ENCODE data around the gene LUC7L3. TPM values are rescaled to one million over a fixed set of nuclear protein-coding genes. Genes with fewer than 3 reads are reported as not detected.

LUC7L3 gene
- total and polyA plus RNA-seq, 4 donors, result 38.1 to 188 (median 89.4) TPM

DNA sequence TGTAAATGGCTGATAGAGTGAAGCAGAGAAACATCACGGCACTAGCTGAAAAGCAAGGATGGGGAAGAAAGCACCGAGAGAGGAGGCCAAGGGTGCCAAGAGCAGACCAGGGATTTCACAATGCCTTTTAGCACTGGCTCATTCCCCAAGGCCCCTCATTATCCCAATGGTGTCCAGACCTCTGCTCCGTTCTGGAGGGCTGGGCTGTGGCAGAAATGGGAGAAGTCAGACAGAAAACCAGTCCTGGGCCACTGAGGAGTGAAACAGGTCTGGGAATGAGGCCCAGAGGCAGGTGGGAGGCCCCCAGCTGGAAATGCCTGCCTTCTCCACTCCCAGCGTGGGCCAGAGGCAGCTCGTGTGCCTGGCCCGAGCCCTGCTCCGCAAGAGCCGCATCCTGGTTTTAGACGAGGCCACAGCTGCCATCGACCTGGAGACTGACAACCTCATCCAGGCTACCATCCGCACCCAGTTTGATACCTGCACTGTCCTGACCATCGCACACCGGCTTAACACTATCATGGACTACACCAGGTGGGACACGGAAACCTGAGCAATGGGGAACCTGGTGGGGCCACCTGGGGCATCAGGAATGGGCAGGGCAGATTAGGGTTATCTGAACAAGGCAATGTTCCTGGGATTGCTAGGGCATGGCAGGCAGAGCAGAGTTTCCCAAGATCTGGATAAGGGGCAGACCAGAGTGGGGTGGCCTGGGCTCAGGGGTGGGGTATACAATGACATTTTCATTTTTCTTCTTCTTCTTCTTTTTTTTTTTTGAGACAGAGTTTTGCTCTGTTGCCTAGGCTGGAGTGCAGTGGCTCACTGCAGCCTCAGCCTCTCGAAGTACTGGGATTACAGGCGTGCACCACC is 32.0 kb upstream of the LUC7L3 start:
- 88 to 91% methylated on average over 16 of the region's 16 CpGs for WGBS, 2 donors
- DNase-seq (peak in 1 of 3 donors; percentile 39), ATAC-seq (ENCODE audit: insufficient read depth, low FRiP score) (no peak)
- peaks cover 0 to 26% (median 11%) of the 10 kb centered on the region in 5 donors for H3K4me1 ChIP-seq (ENCODE audit: control insufficient read depth in 5 of 5, insufficient read depth in 5 of 5, low read length in 5 of 5)
- H3K27me3 ChIP-seq (ENCODE audit: control insufficient read depth in 3 of 3, insufficient read depth in 3 of 3, low read length in 2 of 3), result no peaks in the 10 kb centered on the region
- TF ChIP-seq, protein P1, sequence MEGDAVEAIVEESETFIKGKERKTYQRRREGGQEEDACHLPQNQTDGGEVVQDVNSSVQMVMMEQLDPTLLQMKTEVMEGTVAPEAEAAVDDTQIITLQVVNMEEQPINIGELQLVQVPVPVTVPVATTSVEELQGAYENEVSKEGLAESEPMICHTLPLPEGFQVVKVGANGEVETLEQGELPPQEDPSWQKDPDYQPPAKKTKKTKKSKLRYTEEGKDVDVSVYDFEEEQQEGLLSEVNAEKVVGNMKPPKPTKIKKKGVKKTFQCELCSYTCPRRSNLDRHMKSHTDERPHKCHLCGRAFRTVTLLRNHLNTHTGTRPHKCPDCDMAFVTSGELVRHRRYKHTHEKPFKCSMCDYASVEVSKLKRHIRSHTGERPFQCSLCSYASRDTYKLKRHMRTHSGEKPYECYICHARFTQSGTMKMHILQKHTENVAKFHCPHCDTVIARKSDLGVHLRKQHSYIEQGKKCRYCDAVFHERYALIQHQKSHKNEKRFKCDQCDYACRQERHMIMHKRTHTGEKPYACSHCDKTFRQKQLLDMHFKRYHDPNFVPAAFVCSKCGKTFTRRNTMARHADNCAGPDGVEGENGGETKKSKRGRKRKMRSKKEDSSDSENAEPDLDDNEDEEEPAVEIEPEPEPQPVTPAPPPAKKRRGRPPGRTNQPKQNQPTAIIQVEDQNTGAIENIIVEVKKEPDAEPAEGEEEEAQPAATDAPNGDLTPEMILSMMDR (IDR thresholded peaks at IDR 0.05; ENCODE audit: control extremely low read depth, extremely low read depth), result no peak
- no peaks in the 10 kb centered on the region for H3K9me3 ChIP-seq (ENCODE audit: control insufficient read depth in 4 of 4, insufficient read depth in 3 of 4, low read length in 3 of 4)
- H3K27ac ChIP-seq (ENCODE audit: low read depth in 1 of 2, low read length in 1 of 2), result peak overlapping the region in 1 of 2 donors; percentile 4
- H3K9ac ChIP-seq (ENCODE audit: insufficient read depth in 1 of 2, low read length in 2 of 2), result no peak overlapping the region
- H3K36me3 ChIP-seq (ENCODE audit: control insufficient read depth in 4 of 4, insufficient read depth in 4 of 4, low read length in 4 of 4), result peaks cover 0 to 6% (median under 1%) of the 10 kb centered on the region in 4 donors
- H3K4me3 ChIP-seq, result no peak overlapping the region

DNA sequence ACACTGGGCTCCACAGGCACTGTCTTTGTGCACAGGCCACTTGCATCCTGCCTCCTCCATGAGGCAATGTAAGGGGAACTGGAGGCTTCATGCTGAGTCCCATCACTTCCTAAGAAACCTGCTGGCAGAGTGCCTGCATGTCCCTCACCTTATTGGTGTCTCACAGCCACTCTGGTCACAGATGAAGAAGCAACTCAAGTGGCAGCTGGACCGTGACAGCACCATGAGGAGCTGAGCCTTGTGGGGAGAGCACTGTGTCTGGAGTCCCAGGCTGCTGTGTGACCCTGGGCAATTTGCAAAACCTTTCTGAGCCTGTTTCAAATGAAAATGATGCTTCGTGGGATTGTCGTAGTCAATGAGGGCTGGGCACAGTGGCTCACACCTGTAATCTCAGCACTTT is 31.2 kb upstream of the LUC7L3 start:
- Histone ChIP-seq H3K4me3 (no peak overlapping the region), H3K27me3 (ENCODE audit: control insufficient read depth in 3 of 3, insufficient read depth in 3 of 3, low read length in 2 of 3) (no peaks in the 10 kb centered on the region), H3K27ac (ENCODE audit: low read depth in 1 of 2, low read length in 1 of 2) (no peak overlapping the region), H3K4me1 (ENCODE audit: control insufficient read depth in 5 of 5, insufficient read depth in 5 of 5, low read length in 5 of 5) (peaks cover 0 to 28% (median 11%) of the 10 kb centered on the region in 5 donors), H3K9ac (ENCODE audit: insufficient read depth in 1 of 2, low read length in 2 of 2) (no peak overlapping the region), H3K9me3 (ENCODE audit: control insufficient read depth in 4 of 4, insufficient read depth in 3 of 4, low read length in 3 of 4) (no peaks in the 10 kb centered on the region), H3K36me3 (ENCODE audit: control insufficient read depth in 4 of 4, insufficient read depth in 4 of 4, low read length in 4 of 4) (peaks cover 0 to 10% (median 3%) of the 10 kb centered on the region in 4 donors)
- TF ChIP-seq, protein P1 (IDR thresholded peaks at IDR 0.05; ENCODE audit: control extremely low read depth, extremely low read depth), result no peak
- DNase-seq, result no peak
- 97 to 99% methylated on average over 3 of the region's 3 CpGs for WGBS, 2 donors
- no peak for ATAC-seq (ENCODE audit: insufficient read depth, low FRiP score)

DNA sequence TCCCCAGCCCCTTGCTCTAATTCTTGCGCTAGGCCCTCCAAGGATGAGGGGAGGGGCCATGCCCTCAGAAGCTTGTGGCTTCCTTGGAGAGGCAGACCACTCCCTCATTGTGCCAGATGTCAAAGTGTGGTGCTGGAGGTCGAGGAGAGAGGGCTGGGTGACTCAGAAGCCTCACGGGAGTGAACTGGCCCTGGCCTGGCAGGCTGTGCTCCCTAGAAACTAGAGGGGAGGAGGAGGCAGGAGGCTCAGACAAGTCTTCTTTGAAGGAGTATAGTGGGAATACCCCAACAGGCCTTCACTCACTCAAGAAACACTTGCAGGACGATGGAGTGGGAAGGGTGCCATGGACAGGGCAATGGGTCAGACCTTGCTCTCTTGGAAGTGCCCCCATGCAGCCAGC is 30.2 kb upstream of the LUC7L3 start:
- H3K9ac ChIP-seq (ENCODE audit: insufficient read depth in 1 of 2, low read length in 2 of 2), result no peak overlapping the region
- H3K9me3 ChIP-seq (ENCODE audit: control insufficient read depth in 4 of 4, insufficient read depth in 3 of 4, low read length in 3 of 4), result no peaks in the 10 kb centered on the region
- H3K36me3 ChIP-seq (ENCODE audit: control insufficient read depth in 4 of 4, insufficient read depth in 4 of 4, low read length in 4 of 4), result peaks cover 3 to 14% (median 7%) of the 10 kb centered on the region in 4 donors
- WGBS, 2 donors, result 50 to 57% methylated on average over 4 of the region's 4 CpGs
- H3K4me3 ChIP-seq, result no peak overlapping the region
- H3K27me3 ChIP-seq (ENCODE audit: control insufficient read depth in 3 of 3, insufficient read depth in 3 of 3, low read length in 2 of 3), result no peaks in the 10 kb centered on the region
- TF ChIP-seq, protein P1 (IDR thresholded peaks at IDR 0.05; ENCODE audit: control extremely low read depth, extremely low read depth), result no peak
- ATAC-seq (ENCODE audit: insufficient read depth, low FRiP score) (no peak), DNase-seq (no peak)
- no peak overlapping the region for H3K27ac ChIP-seq (ENCODE audit: low read depth in 1 of 2, low read length in 1 of 2)
- H3K4me1 ChIP-seq (ENCODE audit: control insufficient read depth in 5 of 5, insufficient read depth in 5 of 5, low read length in 5 of 5), result peaks cover 0 to 28% (median 11%) of the 10 kb centered on the region in 5 donors

Measured in lung (tissue), 12 donors.